Progenitor cell of endocrine pancreas (in vitro differentiated cells): ENCODE results near the gene PPP3R1. TPM values are rescaled to one million over a fixed set of nuclear protein-coding genes. Genes with fewer than 3 reads are reported as not detected.

Experiments
- DNase-seq: peaks from one replicate; pipeline ENCODE4 v3.0.0; 2021; ENCODE audit warnings: low spot score; ENCODE audit not compliant: unreplicated experiment
- H3K27ac Mint-ChIP-seq: 2 replicates; pipeline ENCODE4 v1.8.0; 2021; ENCODE audit warnings: mild to moderate bottlenecking, moderate library complexity, mixed read lengths
- H3K27me3 Mint-ChIP-seq: 2 replicates; pipeline ENCODE4 v1.8.0; 2021; ENCODE audit warnings: mixed read lengths
- H3K36me3 Mint-ChIP-seq: 2 replicates; pipeline ENCODE4 v1.8.0; 2022; ENCODE audit warnings: mixed read lengths; ENCODE audit not compliant: insufficient read depth
- H3K4me1 Mint-ChIP-seq: 2 replicates; pipeline ENCODE4 v1.8.0; 2021; ENCODE audit warnings: low read depth, mixed read lengths
- H3K4me3 Mint-ChIP-seq: 2 replicates; pipeline ENCODE4 v1.8.0; 2021; ENCODE audit warnings: low read depth, mild to moderate bottlenecking, moderate library complexity, mixed read lengths
- H3K9me3 Mint-ChIP-seq: 2 replicates; pipeline ENCODE4 v1.8.0; 2021; ENCODE audit warnings: low read depth, mixed read lengths
- total RNA-seq: library from RNA; stranded (reverse); gene quantifications from 2 replicates; pipeline ENCODE4 v1.2.1, GENCODE V29; 2021
- TF ChIP-seq, protein P1 (sequence below): fragments of 200-600 bp; sonication (generic); IDR thresholded peaks from one replicate; pipeline ENCODE4 v1.5.0; 2021; ENCODE audit warnings: antibody characterized with exemption, mild to moderate bottlenecking; ENCODE audit not compliant: unreplicated experiment

The PPP3R1 gene
- total RNA-seq, 1 donor from 2014 or later: 48.5 TPM

DNA sequence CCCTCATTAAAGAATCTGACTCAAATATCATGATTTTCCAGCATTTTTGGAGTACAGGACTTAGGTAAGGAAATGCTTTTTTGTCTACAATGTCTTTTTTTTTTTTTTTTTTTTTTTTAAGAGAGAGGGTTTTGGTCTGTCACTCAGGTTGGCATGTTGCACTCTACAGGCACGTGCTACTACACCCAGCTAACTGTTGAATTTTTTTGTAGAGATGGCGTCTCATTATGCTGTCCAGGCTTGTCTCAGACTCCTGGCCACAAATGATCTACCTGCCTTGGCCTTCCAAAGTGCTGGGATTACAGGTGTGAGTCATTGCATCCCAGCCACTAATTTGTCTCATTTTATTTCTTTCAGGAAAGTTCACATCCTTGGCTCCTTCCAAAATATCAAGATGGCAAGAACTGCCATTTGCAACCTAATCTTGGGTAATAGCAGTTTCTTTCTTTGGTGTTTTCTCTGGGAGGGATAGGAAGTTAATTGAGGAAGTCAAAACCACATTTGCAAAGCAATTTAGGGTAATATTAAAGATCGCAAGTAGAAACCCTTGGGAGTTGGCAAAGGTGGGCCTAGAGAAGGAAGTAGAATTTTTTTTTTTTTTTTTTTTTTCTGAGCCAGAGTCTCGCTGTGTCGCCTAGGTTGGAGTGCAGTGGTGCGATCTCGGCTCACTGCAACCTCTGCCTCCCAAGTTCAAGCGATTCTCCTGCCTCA lies 79.2 kb downstream of the PPP3R1 start:
- H3K27me3 Mint-ChIP-seq: no peaks in the 10 kb centered on the region

DNA sequence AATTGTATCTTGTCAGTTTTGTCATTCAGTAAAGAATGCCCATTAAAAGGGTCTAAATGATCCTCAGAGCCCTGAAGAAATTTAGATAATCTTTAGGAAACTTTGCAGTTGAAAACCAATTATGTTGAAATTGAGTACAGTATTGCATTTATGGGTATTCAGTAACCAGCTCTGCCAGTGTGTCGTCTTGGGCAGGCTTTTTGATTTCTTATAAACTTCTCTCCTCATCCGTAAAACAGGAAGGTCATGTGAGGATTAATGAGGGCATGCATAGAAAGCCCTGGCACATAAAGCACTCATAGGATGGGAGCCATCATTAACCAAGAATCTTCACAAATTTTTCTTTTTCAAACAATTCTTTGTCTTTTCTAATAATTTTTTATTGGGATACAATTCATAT lies 79.8 kb downstream of the PPP3R1 start:
- Mint-ChIP-seq H3K27me3 (no peaks in the 10 kb centered on the region), H3K4me1 (peaks cover 3% of the 10 kb centered on the region), H3K27ac (no peak overlapping the region), H3K36me3 (peaks cover 8% of the 10 kb centered on the region), H3K9me3 (no peaks in the 10 kb centered on the region), H3K4me3 (no peak overlapping the region)
- no peak for DNase-seq
- TF ChIP-seq, protein P1, sequence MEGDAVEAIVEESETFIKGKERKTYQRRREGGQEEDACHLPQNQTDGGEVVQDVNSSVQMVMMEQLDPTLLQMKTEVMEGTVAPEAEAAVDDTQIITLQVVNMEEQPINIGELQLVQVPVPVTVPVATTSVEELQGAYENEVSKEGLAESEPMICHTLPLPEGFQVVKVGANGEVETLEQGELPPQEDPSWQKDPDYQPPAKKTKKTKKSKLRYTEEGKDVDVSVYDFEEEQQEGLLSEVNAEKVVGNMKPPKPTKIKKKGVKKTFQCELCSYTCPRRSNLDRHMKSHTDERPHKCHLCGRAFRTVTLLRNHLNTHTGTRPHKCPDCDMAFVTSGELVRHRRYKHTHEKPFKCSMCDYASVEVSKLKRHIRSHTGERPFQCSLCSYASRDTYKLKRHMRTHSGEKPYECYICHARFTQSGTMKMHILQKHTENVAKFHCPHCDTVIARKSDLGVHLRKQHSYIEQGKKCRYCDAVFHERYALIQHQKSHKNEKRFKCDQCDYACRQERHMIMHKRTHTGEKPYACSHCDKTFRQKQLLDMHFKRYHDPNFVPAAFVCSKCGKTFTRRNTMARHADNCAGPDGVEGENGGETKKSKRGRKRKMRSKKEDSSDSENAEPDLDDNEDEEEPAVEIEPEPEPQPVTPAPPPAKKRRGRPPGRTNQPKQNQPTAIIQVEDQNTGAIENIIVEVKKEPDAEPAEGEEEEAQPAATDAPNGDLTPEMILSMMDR: no peak

More for the DNA sequence above, 79.2 kb downstream of the PPP3R1 start:
- TF ChIP-seq, protein P1: no peak
- peaks cover 8% of the 10 kb centered on the region for H3K36me3 Mint-ChIP-seq
- H3K4me1 Mint-ChIP-seq: peaks cover 2% of the 10 kb centered on the region
- no peaks in the 10 kb centered on the region for H3K9me3 Mint-ChIP-seq
- H3K4me3 Mint-ChIP-seq: no peak overlapping the region
- H3K27ac Mint-ChIP-seq: peak overlapping the region; percentile 77
- DNase-seq: no peak

DNA sequence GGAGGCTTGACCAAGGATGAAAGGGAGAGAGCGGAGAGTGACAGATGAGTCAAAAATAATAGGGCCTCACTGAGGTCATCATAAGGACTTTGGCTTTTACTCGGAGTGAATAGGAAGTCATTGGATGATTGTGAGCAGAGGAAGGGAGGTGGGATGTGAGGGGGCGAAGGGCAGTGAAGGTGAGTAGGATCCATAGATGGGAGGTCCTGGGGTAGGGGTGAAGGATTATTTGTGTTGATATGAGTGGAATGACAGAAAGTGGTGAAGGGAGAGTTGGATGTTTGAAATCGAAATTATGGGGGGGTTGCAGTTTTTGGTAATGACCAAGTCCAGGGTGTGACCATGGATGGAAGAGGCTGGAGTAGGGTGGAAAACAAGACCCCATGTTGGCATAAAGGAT lies 80.6 kb downstream of the PPP3R1 start:
- no peak overlapping the region for H3K4me3 Mint-ChIP-seq

DNA sequence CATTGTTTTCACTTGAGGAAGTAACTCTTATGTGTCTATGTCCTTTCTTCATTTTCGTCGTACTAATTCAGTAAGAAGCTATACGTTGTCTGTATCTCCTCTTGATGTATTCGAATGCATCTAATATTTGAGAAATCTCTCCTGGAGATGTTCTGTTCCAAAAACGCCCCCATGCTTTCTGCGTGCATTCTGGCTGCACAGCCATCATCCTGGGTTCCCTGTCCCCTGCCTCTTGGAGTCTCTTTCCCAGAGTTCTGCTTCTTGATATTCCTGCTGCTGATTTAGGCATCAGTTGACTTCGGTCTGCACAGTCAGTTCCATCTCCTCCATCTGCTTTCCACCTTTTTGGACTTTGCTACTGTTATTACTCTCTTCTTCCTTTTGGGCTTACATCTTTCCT lies 81.2 kb downstream of the PPP3R1 start:
- Mint-ChIP-seq H3K4me3 (no peak overlapping the region), H3K27ac (no peak overlapping the region)

More for the DNA sequence above, 80.6 kb downstream of the PPP3R1 start:
- no peak for DNase-seq
- Mint-ChIP-seq H3K9me3 (no peaks in the 10 kb centered on the region), H3K4me1 (peaks cover 3% of the 10 kb centered on the region), H3K27me3 (no peaks in the 10 kb centered on the region), H3K36me3 (peaks cover 8% of the 10 kb centered on the region), H3K27ac (no peak overlapping the region)
- TF ChIP-seq, protein P1: no peak

DNA sequence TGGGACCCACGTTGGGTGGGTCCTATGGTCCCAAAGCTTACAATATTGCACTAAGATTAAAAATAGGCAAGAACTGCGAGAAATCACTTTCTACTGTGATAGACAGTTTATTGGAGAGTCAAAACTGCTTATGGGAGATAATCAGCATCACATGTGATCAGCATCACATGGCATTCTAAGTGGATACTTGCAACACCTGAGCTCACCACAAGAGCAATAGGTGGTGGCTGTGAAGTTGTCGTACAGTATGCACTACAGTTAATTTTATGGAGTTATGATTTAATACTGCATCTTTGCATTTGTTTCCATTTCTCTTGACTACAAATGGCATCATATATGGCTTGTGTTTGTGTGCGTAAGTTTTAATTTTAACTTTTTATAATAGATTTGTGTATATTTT lies 83.0 kb downstream of the PPP3R1 start:
- TF ChIP-seq, protein P1: no peak
- DNase-seq: no peak
- H3K36me3 Mint-ChIP-seq: peaks cover 9% of the 10 kb centered on the region
- H3K27ac Mint-ChIP-seq: no peak overlapping the region
- no peaks in the 10 kb centered on the region for H3K27me3 Mint-ChIP-seq
- H3K9me3 Mint-ChIP-seq: no peaks in the 10 kb centered on the region
- H3K4me1 Mint-ChIP-seq: peaks cover 3% of the 10 kb centered on the region
- H3K4me3 Mint-ChIP-seq: no peak overlapping the region

More for the DNA sequence above, 81.2 kb downstream of the PPP3R1 start:
- peaks cover 8% of the 10 kb centered on the region for H3K36me3 Mint-ChIP-seq
- no peak for DNase-seq
- H3K9me3 Mint-ChIP-seq: no peaks in the 10 kb centered on the region
- no peaks in the 10 kb centered on the region for H3K27me3 Mint-ChIP-seq
- TF ChIP-seq, protein P1: no peak
- H3K4me1 Mint-ChIP-seq: peaks cover 3% of the 10 kb centered on the region
